OCI-LY3 (cell line): ENCODE results near the gene ATOH8.

Experiments used
- H2AFZ ChIP-seq: fragments of 200-600, 300-600 bp; shearing (Covaris generic); 2 replicates; pipeline ENCODE4 v1.6.0; 2014; ENCODE audit warnings: antibody characterized with exemption, low read depth, low read length
- H3K27ac ChIP-seq: fragments of 200-600, 300-600 bp; sonication (generic); 2 replicates; pipeline ENCODE4 v1.5.1; 2014; ENCODE audit warnings: mild to moderate bottlenecking, low read length, moderate library complexity, mixed read lengths
- H3K27me3 ChIP-seq: fragments of 200-600, 300-600 bp; sonication (generic); 2 replicates; pipeline ENCODE4 v1.6.1; 2014; ENCODE audit warnings: low read depth, low read length, mixed read lengths
- H3K36me3 ChIP-seq: fragments of 200-600, 300-600 bp; sonication (generic); replicated peaks from 2 replicates; pipeline ENCODE3; 2014; ENCODE audit warnings: low read depth, low read length, mixed read lengths
- H3K4me1 ChIP-seq: fragments of 300-600, 200-600 bp; sonication (generic); 2 replicates; pipeline ENCODE4 v1.6.1; 2014; ENCODE audit warnings: low read length, mixed read lengths
- H3K4me2 ChIP-seq: fragments of 200-600, 300-600 bp; sonication (generic); 2 replicates; pipeline ENCODE4 v1.6.1; 2014; ENCODE audit warnings: low read length, mixed read lengths
- H3K4me3 ChIP-seq: fragments of 300-600, 200-600 bp; sonication (generic); 2 replicates; pipeline ENCODE4 v1.5.1; 2014; ENCODE audit warnings: antibody characterized with exemption, mild to moderate bottlenecking, low read length, moderate library complexity
- H3K79me2 ChIP-seq: fragments of 300-600, 200-600 bp; shearing (Covaris generic); 2 replicates; pipeline ENCODE4 v1.6.1; 2014; ENCODE audit warnings: mild to moderate bottlenecking, low read length, mixed read lengths
- H3K9ac ChIP-seq: fragments of 300-600, 200-600 bp; shearing (Covaris generic); 2 replicates; pipeline ENCODE4 v1.6.0; 2014; ENCODE audit warnings: mild to moderate bottlenecking, low read length, moderate library complexity
- H3K9me3 ChIP-seq: fragments of 200-600, 300-600 bp; shearing (Covaris generic); 2 replicates; pipeline ENCODE4 v1.6.1; 2014; ENCODE audit warnings: low read length, mixed read lengths; ENCODE audit not compliant: insufficient read depth
- H4K20me1 ChIP-seq: fragments of 200-600, 300-600 bp; sonication (generic); 2 replicates; pipeline ENCODE4 v1.6.1; 2016; ENCODE audit warnings: low read length, mixed read lengths; ENCODE audit not compliant: insufficient read depth
- EZH2phosphoT487 ChIP-seq: fragments of 200-600 bp; shearing (Covaris generic); IDR thresholded peaks from 2 replicates; pipeline ENCODE4 v1.6.1; 2018; ENCODE audit warnings: antibody characterized with exemption, mixed run types, low read depth
- TF ChIP-seq, protein P1 (sequence below): fragments of 200-600, 300-600 bp; sonication (generic); IDR thresholded peaks from 2 replicates; pipeline ENCODE4 v1.5.1; 2014; ENCODE audit warnings: antibody characterized with exemption, low read length, low read depth

Gene ATOH8

DNA sequence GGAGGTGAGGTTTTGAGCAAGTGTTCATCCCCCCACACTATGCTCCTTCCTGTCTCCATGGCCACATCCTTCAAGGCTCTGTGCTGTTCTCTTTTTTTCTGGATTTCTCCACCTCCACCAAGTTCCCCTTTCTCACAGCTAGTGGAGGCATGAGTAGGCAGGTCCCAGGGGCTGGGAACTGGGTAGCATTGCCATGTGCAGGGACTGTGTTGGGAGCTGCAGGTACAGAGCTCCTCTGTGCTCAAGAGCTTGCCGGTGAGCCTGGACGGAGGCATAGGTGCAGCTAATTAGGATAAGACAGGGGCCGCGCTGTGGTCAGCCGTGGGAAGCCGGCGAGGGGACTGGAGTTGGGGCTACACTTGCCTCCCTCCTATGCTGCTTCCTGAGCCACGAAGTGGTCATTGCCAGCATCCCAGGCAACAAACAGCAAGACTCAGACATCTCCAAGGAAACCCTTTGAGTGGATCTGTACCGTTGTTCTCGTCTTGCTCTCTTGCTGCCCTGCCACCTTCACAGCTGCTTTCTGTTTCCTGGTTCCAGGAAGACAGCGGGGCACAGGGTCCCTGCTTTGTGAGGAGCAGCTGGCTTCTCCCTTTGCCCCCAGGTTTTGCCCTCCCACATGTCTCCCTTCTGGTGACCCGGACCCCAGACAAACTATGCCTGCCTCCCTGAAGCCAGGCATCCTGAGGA lies 36.9 kb downstream of the ATOH8 start:
- Histone ChIP-seq H3K27ac (no peak overlapping the region), H3K4me3 (no peak overlapping the region), H3K36me3 (no peaks in the 10 kb centered on the region), H2AFZ (no peak overlapping the region), H3K4me1 (no peaks in the 10 kb centered on the region), H3K9ac (no peak overlapping the region), H4K20me1 (no peaks in the 10 kb centered on the region), H3K79me2 (no peaks in the 10 kb centered on the region), H3K9me3 (no peaks in the 10 kb centered on the region), H3K4me2 (no peak overlapping the region), H3K27me3 (peaks cover 23% of the 10 kb centered on the region)
- TF ChIP-seq, protein P1, sequence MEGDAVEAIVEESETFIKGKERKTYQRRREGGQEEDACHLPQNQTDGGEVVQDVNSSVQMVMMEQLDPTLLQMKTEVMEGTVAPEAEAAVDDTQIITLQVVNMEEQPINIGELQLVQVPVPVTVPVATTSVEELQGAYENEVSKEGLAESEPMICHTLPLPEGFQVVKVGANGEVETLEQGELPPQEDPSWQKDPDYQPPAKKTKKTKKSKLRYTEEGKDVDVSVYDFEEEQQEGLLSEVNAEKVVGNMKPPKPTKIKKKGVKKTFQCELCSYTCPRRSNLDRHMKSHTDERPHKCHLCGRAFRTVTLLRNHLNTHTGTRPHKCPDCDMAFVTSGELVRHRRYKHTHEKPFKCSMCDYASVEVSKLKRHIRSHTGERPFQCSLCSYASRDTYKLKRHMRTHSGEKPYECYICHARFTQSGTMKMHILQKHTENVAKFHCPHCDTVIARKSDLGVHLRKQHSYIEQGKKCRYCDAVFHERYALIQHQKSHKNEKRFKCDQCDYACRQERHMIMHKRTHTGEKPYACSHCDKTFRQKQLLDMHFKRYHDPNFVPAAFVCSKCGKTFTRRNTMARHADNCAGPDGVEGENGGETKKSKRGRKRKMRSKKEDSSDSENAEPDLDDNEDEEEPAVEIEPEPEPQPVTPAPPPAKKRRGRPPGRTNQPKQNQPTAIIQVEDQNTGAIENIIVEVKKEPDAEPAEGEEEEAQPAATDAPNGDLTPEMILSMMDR, result no peak
- TF ChIP-seq EZH2phosphoT487, result no peak

DNA sequence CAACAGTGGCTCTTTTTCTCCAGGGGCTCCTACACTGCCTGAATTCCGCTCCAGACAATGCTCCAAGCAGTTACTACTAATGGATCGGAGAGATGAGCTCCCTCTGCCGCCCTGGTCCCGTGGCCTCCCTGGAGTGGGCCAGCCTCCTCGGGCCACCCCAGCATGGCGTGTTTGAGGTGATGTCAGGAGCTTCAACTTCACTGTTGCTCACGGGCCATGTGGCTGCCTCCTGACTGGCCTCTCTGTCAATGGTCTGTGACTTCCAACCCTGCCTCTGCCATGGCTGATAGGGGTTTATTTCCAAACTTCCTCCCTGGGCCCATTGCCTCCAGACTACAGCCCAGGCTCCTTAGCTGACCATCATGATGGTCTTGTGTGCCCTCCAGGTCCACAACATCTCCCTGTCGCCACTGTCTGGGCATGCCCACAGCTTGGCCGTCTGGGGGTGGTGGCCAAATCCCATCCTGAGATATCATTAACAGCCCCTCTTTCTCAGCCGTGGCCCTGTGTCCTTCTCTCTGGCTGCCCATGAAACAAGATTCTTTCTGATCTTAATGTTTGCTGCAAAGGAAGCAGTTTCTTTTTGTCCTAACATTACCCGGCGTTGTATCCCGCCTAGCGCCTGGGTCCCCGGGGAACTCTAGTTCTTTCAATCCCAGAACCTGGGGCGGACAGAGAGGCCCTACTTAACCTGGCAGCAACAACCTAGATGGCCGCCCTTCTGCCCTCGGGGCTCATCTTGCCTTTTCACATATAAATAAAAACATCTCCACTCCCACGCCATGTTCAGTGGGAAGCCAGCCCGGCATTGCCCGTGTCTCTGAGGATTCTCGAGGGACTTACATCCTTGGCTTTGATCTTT lies 38.1 kb downstream of the ATOH8 start:
- no peak overlapping the region for H3K4me2 ChIP-seq
- H4K20me1 ChIP-seq, result no peaks in the 10 kb centered on the region
- no peak for TF ChIP-seq EZH2phosphoT487
- TF ChIP-seq, protein P1, result no peak
- H3K27me3 ChIP-seq, result peaks cover 23% of the 10 kb centered on the region
- H3K4me1 ChIP-seq, result no peaks in the 10 kb centered on the region
- no peak overlapping the region for H3K4me3 ChIP-seq
- no peak overlapping the region for H2AFZ ChIP-seq
- H3K27ac ChIP-seq, result no peak overlapping the region
- no peaks in the 10 kb centered on the region for H3K79me2 ChIP-seq
- no peak overlapping the region for H3K9ac ChIP-seq
- H3K36me3 ChIP-seq, result no peaks in the 10 kb centered on the region
- H3K9me3 ChIP-seq, result no peaks in the 10 kb centered on the region

DNA sequence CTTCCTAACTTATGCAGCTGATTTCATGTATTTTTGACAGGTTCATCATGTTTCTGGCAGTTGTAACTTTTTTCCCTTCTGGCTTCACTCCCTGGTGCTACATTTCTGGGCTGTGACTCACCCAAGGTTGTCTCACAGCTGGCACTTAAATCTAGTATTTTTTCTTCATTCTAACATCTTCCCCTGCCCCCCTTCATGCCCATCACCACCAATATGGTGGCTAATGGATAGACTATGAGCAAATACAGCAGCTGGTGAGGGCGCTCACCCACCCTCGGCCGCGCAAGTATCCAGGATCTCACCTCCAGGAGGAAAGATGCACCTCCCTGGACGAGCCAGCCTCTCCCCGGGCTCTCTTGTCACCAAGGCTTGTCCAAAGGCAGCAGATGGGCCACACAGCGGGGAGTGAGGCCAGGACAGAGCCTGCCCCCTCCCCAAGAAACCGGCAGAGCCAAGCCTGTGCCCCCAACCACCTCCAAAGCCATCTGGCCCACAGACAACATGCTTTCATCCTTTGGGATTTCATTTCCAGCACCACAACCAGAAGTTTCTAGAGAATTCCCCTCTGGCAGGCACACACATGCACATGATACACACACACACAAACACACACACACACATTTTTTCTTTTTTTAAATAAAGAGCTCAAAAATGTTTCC lies 39.1 kb downstream of the ATOH8 start:
- Histone ChIP-seq H4K20me1 (no peaks in the 10 kb centered on the region), H2AFZ (no peak overlapping the region), H3K27me3 (peaks cover 24% of the 10 kb centered on the region), H3K4me1 (no peaks in the 10 kb centered on the region), H3K4me3 (no peak overlapping the region), H3K9me3 (no peaks in the 10 kb centered on the region), H3K79me2 (no peaks in the 10 kb centered on the region), H3K36me3 (no peaks in the 10 kb centered on the region), H3K9ac (no peak overlapping the region), H3K27ac (no peak overlapping the region), H3K4me2 (no peak overlapping the region)
- no peak for TF ChIP-seq EZH2phosphoT487
- TF ChIP-seq, protein P1, result no peak

DNA sequence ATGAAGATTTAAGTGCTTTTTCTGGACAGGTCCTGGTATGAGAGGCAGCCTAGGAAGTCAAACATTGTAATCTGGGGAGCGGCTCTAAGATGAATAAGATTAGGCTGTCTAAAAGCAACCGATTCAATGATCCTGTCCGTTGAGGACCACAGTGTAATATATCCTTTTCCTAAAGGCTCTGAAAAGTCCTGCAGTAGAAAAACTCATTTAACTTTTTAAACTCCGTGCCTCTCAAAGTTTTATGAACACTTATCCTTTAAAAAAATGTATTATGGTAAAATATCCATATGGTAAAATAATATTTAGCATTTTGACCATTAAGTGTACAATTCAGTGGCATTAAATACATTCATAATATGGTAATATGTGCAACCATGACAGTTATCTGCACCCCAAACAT lies 39.8 kb downstream of the ATOH8 start:
- no peaks in the 10 kb centered on the region for H3K9me3 ChIP-seq
- no peak overlapping the region for H2AFZ ChIP-seq
- no peak overlapping the region for H3K4me3 ChIP-seq
- no peaks in the 10 kb centered on the region for H3K4me1 ChIP-seq
- peaks cover 29% of the 10 kb centered on the region for H3K27me3 ChIP-seq
- H3K79me2 ChIP-seq, result no peaks in the 10 kb centered on the region
- no peak overlapping the region for H3K27ac ChIP-seq
- H4K20me1 ChIP-seq, result no peaks in the 10 kb centered on the region
- H3K4me2 ChIP-seq, result no peak overlapping the region
- TF ChIP-seq, protein P1, result no peak
- TF ChIP-seq EZH2phosphoT487, result no peak
- H3K36me3 ChIP-seq, result no peaks in the 10 kb centered on the region
- H3K9ac ChIP-seq, result no peak overlapping the region
